HG02852 (cell line): ENCODE measurements around the gene OXTR.

ENCODE experiments used
- ATAC-seq: cut with Tn5 transposase; IDR thresholded peaks from one replicate; pipeline ENCODE4 v1.9.1; 2021; ENCODE audit warnings: mild to moderate bottlenecking, moderate library complexity; ENCODE audit not compliant: unreplicated experiment

OXTR gene

GRCh38 chr3:8713901-8714759, 55.3 kb downstream of the OXTR start:
- no peak for ATAC-seq

GRCh38 chr3:8712908-8713255, 56.5 kb downstream of the OXTR start:
- no peak for ATAC-seq

DNA sequence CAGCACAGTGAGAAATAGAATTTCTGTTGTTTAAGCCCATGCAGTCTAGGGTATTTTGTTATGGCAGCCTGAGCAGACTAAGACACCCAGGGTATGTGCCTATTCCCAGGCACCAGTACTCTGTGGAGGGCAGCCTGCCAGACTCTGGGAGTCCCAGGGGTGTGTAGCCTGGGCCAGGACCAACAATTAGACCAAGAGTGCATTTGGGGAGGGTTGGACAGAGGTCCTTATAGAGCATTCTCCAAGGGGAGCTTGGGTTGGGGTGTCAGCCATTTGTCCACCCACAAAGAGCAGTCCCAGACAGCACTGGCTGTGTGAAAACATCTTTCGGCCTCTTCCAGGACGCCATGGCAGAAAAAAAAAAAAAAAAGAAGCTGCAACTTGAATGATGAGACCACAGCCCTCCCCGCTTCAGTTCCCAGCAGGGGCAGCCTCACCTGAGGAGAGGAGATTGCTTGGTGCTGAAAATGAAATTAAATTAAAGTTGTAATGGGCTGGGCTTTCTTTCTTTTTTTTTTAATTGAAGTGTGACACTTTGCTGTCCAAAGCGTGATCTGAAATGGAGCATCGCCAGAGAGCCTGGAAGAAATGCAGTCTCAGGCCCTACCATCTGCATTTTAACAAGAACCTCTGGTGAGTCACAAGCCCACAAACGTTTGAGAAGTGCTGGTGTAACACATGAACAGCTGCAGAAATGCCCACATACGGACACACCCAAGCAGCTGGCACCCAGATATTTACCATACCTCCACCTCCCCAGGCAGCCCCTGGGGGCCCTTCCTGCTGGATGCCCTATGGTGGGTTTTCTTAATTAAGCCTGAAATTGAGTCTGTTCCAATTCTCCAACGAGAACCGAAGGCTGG, 57.1 kb downstream of the OXTR start:
- no peak for ATAC-seq

GRCh38 chr3:8709801-8710507, 59.5 kb downstream of the OXTR start:
- ATAC-seq = no peak

GRCh38 chr3:8709287-8709686, 60.1 kb downstream of the OXTR start:
- no peak for ATAC-seq

DNA sequence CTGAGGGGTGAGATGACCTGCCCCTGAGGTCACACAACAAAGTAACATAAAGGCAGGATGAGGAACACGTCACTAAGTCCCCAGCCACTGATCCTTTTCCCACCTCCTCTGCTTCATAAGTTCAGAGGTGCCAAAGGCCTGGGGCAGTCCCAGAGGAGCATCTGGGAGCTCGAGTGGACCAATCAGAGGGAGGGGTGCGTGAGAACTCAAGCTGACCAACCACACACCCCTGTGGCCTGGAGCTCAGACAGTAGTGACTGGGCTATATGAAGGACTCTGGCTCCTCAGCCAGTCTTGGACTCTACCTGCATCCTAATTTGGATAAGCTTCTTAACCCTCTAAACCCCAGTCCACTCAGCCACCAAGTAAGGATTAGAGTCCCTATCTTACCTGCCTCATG, 63.8 kb downstream of the OXTR start:
- ATAC-seq = no peak

DNA sequence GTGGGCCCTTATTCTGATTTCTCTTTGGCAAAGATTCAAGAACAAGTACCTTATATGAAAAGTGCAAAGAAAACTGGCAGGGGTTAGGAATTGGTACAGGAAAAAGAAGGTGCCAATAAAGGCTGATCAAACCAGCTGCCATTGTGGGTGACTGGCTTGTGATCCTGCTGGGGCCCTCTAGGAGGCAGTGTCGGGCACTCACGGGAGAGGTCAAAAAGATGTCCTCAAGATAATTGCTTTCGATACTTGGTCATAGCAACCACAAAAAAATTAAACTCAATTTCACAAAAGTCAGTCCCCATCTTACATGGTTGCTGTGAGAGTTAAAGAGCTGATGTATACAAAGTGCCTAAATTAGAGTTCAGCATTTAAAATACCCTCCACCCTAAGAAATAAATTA, 66.9 kb downstream of the OXTR start:
- ATAC-seq = no peak
